Stimulated activated CD8-positive, alpha-beta memory T cell treated with anti-CD3 and anti-CD28 coated beads, Interleukin-12 subunit alpha, Interleukin-12 subunit beta, amount 100 ng/mL, for 24 hours (primary cell): ENCODE data around the gene S1PR4.
"Not testable (repeated sequence)": the region's sequence is repeated elsewhere in the genome, so short reads cannot be mapped to it uniquely, and the experiment has no call there.

ENCODE experiments used
- DNase-seq: peaks from one replicate; pipeline ENCODE4 v3.0.0-alpha.2; 2020; ENCODE audit errors: extremely low read depth

S1PR4 gene

DNA sequence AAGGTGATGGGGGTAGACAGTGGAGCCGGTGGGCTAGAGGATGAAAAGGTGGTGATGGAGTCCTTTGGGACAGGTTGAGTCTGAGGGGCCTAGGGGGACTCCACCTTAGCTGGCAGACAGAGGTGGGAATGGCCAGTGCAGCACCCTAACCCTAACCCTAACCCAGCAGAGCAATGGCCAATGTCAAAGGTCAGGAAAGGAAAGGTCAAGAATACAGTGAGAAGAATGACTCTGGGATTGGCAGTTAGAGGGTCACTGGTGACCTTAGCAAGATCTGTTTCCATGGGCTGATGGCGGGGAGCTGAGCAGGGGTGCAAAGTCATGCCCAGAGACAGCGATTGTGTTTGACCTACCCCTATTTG is 26.2 kb upstream of the S1PR4 start:
- DNase-seq, result no peak

DNA sequence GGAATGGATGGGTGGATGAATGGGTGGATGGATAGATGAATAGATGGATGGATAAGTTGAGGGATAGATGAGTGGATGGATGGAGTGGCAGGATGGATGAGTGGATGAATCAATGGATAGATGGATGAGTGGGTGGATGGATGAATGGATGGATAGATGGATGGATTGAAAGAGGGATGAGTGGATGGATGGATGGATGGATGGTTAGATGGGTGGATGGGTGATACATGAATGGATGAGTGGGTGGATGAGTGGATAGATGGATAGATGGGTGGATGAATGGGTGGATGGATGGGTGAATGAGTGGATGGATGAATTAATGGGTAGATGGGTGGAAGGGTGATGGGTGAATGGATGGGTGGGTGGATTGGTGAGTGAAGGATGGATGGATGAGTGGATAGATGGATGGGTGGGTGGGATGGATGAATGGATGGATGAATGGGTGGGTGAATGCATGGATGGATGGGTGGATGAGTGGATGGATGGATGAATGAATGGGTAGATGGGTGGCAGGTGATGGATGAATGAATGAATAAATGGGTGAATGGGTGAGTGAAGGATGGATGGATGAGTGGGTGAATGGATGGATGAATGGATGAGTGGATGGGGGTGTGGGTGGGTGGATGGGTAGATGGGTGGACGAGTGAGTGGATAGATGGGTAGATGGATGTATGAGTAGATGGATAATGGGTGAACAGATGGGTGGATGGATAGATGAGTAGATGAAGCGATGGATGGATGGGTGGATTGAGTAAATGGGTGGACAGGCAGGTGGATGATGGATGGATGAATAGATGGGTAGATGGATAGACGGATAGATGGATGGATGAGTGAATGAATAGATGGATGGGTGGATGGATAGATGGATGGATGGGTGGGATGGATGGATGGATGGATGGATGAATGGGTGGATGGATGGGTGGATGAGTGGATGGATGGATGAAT is 25.0 kb upstream of the S1PR4 start:
- DNase-seq, result no peak

DNA sequence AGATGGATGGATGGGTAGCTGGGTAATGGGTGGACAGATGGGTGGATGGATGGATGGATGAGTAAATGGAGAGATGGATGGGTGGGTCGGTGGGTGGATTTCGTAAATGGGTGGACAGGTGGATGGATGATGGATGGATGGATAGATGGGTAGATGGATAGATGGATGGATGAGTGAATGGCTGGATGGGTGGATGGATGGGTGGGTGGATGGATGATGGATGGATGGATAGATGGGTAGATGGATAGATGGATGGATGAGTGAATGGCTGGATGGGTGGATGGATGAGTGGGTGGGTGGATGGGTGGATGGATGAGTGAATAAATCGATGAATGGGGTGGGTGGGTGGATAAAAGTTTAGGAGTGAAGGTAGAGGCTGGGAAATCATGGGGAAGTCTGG is 24.1 kb upstream of the S1PR4 start:
- DNase-seq, result not testable (repeated sequence)

DNA sequence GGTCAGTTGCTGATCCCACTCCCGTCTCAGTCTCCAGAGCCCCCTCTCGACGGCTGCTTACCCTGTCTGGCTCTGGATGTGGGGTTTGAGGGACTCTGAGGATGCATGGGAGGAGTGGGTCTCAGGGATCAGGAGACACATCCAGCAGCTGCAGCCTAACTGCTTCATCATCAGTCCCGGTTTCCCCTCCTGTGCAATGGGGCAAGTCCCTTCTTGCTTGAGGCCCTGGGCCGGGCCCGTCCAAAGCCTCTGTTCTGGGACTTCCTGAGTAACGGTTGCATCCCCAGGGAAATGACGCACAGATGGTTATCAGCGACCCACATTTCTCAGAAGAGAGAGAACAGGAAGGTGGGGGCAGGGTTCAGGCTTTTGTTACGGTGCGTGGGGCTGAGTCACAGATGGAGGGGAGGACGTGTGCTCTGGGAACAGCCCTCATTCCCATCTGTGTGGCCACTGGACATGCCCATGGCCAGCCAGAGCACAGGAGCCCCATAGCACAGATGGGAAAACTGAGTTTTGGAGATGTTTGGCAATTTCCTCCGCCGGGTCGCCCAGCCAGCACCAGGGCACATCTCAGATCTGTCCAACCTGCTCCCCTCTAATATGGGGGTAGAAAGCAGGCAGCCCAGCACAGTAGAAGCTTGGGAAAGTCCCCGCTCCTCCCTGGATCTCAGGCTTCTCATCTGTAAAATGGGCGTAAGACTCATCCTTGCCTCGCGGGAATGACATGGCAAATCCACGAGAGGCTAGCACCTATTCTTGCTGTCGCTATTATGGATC is 23.4 kb upstream of the S1PR4 start:
- DNase-seq, result peak; percentile 67

DNA sequence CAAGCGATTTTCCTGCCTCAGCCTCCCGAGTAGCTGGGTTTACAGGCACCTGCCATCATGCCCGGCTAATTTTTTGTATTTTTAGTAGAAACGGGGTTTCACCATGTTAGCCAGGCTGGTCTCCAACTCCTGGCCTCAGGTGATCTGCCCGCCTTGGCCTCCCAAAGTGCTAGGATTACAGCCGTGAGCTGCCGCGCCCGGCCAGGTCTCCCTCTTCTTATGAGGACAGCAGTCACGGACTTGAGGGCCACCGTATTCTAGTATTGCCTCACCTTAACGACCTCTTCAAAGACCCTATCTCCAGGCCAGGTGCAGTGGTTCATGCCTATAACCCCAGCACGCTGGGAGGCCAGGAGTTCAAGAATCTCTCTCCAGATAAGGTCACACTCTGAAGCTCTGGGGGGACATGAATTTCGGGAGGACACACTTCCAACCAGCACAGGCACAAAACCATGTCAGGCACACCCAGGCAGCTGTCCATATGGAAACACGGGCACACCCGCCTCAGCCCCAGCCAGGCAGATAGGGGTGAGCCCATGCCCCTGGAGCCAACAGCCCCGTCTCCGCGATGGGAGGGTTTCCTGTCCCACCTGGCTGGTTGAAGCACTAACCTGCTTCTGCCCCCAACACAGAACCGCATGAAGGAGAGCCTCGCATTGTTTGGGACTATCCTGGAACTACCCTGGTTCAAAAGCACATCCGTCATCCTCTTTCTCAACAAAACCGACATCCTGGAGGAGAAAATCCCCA is 21.3 kb upstream of the S1PR4 start:
- DNase-seq, result no peak

DNA sequence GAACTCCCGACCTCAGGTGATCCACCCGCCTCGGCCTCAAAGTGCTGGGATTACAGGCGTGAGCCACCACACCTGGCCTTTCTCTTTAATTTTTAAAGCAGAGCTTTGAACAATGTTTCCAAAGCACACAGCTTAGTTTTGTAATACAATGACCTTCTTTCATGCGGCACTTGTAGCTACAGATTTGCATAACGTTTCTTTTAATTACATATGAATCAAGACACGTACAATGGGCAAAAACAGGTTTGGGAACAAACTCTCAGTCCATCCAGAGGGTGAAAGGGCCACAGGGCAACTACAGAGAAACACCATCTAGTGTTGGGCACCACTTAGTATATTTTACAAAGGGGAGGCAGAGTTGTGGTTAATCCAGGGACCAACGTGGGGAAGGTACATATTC is 19.0 kb upstream of the S1PR4 start:
- DNase-seq, result no peak

DNA sequence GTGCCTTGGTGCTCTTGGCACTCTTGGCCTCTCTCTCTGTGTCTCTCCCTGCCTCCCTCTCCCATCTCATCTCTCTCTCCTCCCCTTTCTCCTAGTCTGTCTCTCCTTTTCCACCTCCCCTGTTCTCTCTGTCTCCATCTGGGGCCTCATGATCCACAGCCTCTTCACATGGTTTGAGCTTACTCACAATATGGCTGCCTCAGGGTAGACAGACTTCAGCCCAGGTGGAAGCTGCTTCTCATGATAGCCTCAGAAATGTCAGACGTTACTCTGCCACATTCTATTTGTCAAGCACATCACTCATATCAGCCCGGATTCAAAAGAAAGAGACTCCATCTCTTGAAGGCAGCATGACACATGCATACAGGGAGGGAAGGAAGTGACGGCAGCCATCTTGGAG is 18.4 kb upstream of the S1PR4 start:
- no peak for DNase-seq

DNA sequence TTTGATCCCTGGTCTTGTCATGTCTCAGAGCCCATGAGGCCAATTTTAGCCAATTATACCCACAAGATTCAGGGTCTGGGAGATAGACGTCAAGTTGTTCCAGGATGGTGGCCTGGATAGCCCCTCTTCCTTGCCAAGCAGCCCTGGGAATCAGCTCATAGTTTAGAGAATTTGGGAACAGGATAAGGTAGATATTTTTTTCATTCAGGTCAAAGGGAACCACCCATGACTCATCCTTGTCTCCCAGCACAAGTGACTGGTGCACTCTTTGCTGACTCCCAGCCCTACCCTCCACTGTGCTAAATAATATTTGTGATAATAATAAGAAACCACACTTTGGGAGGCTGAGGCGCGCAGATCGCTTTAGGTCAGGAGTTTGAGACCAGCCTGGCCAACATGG is 17.1 kb upstream of the S1PR4 start:
- DNase-seq, result no peak

DNA sequence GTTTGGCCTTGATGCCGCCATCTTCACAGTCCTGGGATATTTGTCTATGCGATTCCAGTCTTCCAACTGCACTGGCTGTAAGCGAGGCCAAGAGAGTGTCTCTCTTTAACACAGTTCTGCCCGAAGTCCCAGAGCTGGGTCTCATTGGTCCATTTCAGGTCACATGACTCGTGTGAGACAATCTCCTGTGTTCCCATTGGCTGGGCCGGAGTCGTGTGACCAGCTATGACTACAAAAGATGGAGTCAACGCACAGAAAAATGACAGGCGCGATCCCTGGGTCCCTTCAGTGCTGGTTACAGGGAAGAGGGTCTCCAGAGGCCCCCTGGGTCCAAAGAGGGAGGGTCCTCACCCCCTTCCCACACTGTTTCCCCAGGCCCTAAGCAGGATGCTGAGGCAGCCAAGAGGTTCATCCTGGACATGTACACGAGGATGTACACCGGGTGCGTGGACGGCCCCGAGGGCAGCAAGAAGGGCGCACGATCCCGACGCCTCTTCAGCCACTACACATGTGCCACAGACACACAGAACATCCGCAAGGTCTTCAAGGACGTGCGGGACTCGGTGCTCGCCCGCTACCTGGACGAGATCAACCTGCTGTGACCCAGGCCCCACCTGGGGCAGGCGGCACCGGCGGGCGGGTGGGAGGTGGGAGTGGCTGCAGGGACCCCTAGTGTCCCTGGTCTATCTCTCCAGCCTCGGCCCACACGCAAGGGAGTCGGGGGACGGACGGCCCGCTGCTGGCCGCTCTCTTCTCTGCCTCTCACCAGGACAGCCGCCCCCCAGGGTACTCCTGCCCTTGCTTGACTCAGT is 15.9 kb upstream of the S1PR4 start:
- DNase-seq, result no peak

DNA sequence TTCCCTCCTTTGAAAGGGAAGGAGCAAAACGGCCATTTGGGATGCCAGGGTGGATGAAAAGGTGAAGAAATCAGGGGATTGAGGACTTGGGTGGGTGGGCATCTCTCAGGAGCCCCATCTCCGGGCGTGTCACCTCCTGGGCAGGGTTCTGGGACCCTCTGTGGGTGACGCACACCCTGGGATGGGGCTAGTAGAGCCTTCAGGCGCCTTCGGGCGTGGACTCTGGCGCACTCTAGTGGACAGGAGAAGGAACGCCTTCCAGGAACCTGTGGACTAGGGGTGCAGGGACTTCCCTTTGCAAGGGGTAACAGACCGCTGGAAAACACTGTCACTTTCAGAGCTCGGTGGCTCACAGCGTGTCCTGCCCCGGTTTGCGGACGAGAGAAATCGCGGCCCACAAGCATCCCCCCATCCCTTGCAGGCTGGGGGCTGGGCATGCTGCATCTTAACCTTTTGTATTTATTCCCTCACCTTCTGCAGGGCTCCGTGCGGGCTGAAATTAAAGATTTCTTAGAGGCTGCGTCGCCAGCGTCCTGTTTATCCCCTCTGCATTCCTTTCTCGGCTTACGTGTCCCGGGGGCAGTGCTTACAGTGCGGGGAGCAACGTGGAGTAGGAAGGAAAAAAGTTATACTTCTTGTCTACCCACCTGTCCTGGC is 15.2 kb upstream of the S1PR4 start:
- no peak for DNase-seq

DNA sequence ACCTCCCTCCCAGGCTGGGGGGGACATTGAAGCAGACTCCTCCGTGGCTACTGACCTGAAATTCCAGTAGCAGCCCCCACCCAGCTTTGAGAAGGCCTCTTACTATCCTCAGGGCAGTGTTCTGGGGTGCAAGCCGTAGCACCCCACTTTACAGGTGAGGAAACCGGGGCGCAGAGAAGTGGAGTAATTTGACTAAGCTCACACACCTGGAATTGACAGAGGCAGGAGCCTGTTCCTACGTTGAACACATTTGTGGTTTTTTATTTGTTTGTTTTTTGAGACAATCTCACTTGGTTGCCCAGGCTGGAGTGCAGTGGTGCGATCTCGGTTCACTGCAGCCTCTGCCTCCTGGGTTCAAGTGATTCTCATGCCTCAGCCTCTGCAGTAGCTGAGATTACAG is 14.6 kb upstream of the S1PR4 start:
- DNase-seq, result no peak

DNA sequence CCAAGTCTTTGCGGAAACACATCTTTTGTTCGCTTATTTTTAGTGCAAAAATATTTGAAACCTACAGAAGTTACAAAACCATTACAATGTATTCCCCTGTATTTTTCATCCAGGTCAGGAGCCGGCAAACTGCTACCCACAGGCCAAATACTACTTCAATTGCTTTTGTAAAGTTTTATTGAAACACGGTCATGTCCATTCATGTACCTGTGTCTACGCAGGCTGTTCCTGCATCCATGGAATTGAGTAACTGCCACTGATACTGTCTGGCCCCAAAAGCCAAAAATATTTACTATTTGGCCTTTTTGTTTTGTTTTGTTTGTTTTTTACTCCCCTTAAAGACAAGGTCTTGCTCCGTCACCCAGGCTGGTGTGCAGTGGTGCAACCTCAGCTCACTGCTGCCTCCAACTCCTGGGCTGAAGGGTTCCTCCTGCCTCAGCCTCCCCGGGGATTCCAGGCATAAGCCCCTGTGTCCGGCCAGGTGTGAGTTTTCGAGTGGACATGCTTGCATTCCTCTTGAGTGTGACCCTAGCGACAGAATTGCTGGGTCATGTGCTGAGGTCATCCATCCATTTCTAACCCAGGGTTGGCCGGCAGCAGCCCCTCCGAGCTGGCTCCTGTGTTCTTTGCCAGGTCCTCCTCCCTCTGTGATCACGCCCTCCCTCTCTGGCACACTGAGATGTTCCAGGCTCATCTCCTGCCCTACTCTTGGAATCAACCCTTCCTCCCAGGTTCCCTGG is 10.9 kb upstream of the S1PR4 start:
- no peak for DNase-seq

DNA sequence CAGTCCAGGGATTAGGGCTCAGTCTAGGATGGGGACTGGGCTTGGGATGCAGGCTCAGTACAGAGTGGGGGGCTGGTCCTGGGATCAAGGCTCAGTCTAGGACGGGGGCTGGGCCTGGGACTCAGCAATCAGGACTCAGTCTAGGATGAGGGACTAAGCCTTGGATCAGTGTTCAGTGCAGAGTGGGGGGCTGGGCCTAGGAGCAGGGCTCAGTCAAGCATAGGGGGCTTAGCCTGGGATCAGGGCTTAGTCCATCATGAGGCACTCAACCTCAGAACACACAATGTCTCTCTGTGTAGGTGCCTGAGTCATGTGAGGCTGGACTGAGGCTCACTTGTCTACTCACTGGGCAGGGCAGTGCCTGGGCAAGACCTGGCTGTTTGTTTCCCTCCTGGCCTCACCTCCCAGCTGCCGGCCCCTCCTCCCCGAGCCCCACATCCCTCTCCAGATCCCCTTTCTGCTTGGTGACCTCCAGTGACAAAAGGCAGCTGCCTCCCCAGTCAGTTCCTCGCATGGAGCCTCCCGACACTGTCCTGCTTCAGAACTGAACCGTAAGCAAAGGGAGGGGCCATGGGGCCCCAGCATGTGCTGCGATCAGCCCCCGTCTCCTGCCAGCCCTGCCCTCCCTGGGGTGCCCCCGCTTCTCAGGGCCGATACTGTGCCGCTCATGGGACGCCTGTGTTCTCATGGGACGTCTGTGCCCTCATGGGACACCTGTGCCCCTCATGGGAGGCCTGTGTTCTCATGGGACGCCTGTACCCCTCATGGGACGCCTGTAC is 6.5 kb upstream of the S1PR4 start:
- no peak for DNase-seq

DNA sequence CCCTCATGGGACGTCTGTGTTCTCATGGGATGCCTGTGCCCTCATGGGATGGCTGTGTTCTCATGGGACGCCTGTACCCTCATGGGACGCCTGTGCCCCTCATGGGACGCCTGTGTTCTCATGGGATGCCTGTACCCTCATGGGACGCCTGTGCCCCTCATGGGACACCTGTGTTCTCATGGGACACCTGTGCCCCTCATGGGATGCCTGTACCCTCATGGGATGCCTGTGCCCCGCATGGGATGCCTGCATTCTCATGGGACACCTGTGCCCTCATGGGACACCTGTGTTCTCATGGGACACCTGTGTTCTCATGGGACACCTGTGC is 5.9 kb upstream of the S1PR4 start:
- DNase-seq, result not testable (repeated sequence)

DNA sequence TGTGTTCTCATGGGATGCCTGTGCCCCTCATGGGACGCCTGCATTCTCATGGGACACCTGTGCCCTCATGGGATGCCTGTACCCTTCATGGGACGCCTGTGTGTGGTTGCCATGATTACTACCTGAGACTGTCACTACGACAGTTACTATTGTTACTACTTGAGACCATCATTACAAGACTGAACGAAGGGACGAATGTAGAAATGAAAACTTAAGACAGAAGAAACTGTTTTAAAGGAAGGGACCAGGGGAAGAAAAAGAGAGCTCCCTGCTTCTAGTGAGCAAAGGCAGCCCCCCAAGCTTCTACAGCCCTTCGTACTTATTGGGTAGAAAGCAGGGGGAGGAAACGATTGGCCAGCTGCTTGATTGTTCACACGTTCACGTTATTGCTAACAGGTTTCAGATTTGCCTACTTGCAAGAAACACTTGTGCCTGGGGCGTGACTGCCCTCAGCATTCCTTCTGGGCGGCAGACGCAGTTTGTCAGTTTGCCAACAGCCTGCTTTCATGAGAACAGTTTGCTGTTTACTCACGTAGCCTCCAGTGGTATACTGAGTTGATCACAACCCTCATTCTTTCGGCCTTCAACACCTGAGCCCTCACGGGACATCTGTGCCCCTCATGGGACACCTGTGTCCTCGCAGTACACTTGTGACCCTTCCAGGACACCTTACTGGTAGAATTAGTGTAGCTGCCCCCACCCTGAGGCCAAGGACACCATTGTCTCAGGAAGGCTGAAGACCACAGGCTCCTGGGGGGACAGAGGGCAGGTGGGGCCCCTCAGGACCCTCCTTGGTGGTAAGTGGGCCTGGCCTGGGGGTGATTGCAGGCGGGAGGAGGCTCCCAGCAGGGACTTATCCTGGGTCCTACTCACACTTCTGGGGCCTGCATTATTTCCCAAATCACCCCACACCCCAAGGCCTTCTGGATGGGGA is 2.5 kb upstream of the S1PR4 start:
- no peak for DNase-seq

DNA sequence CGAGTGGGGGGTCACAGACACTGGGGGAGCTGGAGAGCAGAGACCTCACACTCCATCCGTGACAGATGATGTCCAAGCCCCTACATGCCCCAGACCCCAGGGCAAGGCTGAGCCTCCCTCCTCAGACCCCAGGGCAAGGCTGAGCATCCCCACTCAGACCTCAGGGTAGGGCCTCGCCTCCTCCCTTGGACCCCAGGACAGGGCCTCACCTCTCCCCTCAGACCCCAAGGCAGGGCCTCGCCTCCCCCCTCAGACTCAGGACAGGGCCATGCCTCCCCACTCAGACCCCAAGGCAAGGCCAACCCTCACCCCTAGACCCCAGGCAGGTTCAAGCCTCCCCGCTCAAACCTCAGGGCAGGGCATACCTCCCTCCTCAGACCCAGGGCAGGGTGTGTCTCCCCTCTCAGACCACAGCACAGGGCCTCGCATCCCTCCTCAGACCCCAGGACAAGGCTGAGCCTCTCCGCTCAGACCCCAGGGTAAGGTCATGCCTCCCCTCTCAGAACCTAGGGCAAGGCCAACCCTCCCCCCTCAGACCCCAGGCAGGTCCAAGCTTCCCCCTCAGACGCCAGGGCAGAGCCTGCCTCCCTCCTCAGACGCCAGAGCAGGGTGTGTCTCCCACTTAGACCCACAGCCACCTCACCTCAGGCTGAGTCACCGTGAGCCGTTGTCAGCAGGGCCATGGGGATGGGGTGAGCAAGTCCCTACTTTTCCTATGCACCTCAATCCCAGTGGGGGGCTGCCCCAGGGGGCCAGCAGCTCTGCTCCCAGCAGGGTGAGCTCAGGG is 1.7 kb upstream of the S1PR4 start:
- DNase-seq, result no peak

DNA sequence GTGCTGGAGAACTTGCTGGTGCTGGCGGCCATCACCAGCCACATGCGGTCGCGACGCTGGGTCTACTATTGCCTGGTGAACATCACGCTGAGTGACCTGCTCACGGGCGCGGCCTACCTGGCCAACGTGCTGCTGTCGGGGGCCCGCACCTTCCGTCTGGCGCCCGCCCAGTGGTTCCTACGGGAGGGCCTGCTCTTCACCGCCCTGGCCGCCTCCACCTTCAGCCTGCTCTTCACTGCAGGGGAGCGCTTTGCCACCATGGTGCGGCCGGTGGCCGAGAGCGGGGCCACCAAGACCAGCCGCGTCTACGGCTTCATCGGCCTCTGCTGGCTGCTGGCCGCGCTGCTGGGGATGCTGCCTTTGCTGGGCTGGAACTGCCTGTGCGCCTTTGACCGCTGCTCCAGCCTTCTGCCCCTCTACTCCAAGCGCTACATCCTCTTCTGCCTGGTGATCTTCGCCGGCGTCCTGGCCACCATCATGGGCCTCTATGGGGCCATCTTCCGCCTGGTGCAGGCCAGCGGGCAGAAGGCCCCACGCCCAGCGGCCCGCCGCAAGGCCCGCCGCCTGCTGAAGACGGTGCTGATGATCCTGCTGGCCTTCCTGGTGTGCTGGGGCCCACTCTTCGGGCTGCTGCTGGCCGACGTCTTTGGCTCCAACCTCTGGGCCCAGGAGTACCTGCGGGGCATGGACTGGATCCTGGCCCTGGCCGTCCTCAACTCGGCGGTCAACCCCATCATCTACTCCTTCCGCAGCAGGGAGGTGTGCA is 587 bp downstream of the S1PR4 start:
- no peak for DNase-seq
